Measurements from ENCODE around the gene STBD1.

The STBD1 gene

GRCh38 chr4:76311896-76312331, 5.4 kb downstream of the STBD1 start:
- H3K4me1 ChIP-seq (ENCODE audit: insufficient read depth, low read length) = no peaks in the 10 kb centered on the region
- ATAC-seq (ENCODE audit: insufficient read depth, low read depth) (no peak), DNase-seq (no peak)
- no peaks in the 10 kb centered on the region for H4K20me1 ChIP-seq (ENCODE audit: insufficient read depth, low read length)
- H3K9me3 ChIP-seq (ENCODE audit: insufficient read depth, low read length, severe bottlenecking) = no peaks in the 10 kb centered on the region
- H3K4me3 ChIP-seq (ENCODE audit: low read depth in 1 of 2, low read length in 2 of 2) = no peak overlapping the region
- no peaks in the 10 kb centered on the region for H3K27me3 ChIP-seq (ENCODE audit: insufficient read depth, low read length, poor library complexity)
- H3K4me2 ChIP-seq (ENCODE audit: insufficient read depth, low read length) = no peak overlapping the region
- H3K79me2 ChIP-seq (ENCODE audit: insufficient read depth, low read length) = no peaks in the 10 kb centered on the region
- no peak overlapping the region for H3K27ac ChIP-seq (ENCODE audit: low read length)
- H3K36me3 ChIP-seq (ENCODE audit: insufficient read depth, low read length) = no peaks in the 10 kb centered on the region
- no peak overlapping the region for H2AFZ ChIP-seq (ENCODE audit: low read depth, low read length)
- no peak for TF ChIP-seq EZH2 (IDR thresholded peaks at IDR 0.05; ENCODE audit: borderline replicate concordance, low read depth, low read length, severe bottlenecking)
- TF ChIP-seq CTCF (IDR thresholded peaks at IDR 0.05; ENCODE audit: borderline replicate concordance, extremely low read depth, low read length, poor library complexity, severe bottlenecking) = no peak
- H3K9ac ChIP-seq (ENCODE audit: low read depth, low read length) = no peak overlapping the region

- no peak for ATAC-seq (ENCODE audit: insufficient read depth, low read depth)
- no peak for TF ChIP-seq EZH2 (IDR thresholded peaks at IDR 0.05; ENCODE audit: borderline replicate concordance, low read depth, low read length, severe bottlenecking)
- no peak for TF ChIP-seq CTCF (IDR thresholded peaks at IDR 0.05; ENCODE audit: borderline replicate concordance, extremely low read depth, low read length, poor library complexity, severe bottlenecking)
Observed at GRCh38 chr4:76312457-76312856, 5.9 kb downstream of the STBD1 start.

GRCh38 chr4:76313547-76313946, 7.0 kb downstream of the STBD1 start:
- no peaks in the 10 kb centered on the region for H3K36me3 ChIP-seq (ENCODE audit: insufficient read depth, low read length)
- DNase-seq (no peak), ATAC-seq (ENCODE audit: insufficient read depth, low read depth) (no peak)
- no peak for TF ChIP-seq CTCF (IDR thresholded peaks at IDR 0.05; ENCODE audit: borderline replicate concordance, extremely low read depth, low read length, poor library complexity, severe bottlenecking)
- no peak for TF ChIP-seq EZH2 (IDR thresholded peaks at IDR 0.05; ENCODE audit: borderline replicate concordance, low read depth, low read length, severe bottlenecking)
- no peak overlapping the region for H3K27ac ChIP-seq (ENCODE audit: low read length)
- no peaks in the 10 kb centered on the region for H3K9me3 ChIP-seq (ENCODE audit: insufficient read depth, low read length, severe bottlenecking)
- no peak overlapping the region for H3K9ac ChIP-seq (ENCODE audit: low read depth, low read length)
- H3K4me1 ChIP-seq (ENCODE audit: insufficient read depth, low read length) = no peaks in the 10 kb centered on the region
- no peaks in the 10 kb centered on the region for H3K27me3 ChIP-seq (ENCODE audit: insufficient read depth, low read length, poor library complexity)
- no peak overlapping the region for H2AFZ ChIP-seq (ENCODE audit: low read depth, low read length)
- H3K4me3 ChIP-seq (ENCODE audit: low read depth in 1 of 2, low read length in 2 of 2) = no peak overlapping the region
- H4K20me1 ChIP-seq (ENCODE audit: insufficient read depth, low read length) = no peaks in the 10 kb centered on the region
- no peaks in the 10 kb centered on the region for H3K79me2 ChIP-seq (ENCODE audit: insufficient read depth, low read length)
- no peak overlapping the region for H3K4me2 ChIP-seq (ENCODE audit: insufficient read depth, low read length)

More at GRCh38 chr4:76312457-76312856, 5.9 kb downstream of the STBD1 start:
- Histone ChIP-seq H3K4me2 (ENCODE audit: insufficient read depth, low read length) (no peak overlapping the region), H3K4me1 (ENCODE audit: insufficient read depth, low read length) (no peaks in the 10 kb centered on the region), H3K79me2 (ENCODE audit: insufficient read depth, low read length) (no peaks in the 10 kb centered on the region), H3K9ac (ENCODE audit: low read depth, low read length) (no peak overlapping the region), H3K4me3 (ENCODE audit: low read depth in 1 of 2, low read length in 2 of 2) (no peak overlapping the region), H3K9me3 (ENCODE audit: insufficient read depth, low read length, severe bottlenecking) (no peaks in the 10 kb centered on the region), H3K36me3 (ENCODE audit: insufficient read depth, low read length) (no peaks in the 10 kb centered on the region), H2AFZ (ENCODE audit: low read depth, low read length) (no peak overlapping the region), H3K27me3 (ENCODE audit: insufficient read depth, low read length, poor library complexity) (no peaks in the 10 kb centered on the region), H4K20me1 (ENCODE audit: insufficient read depth, low read length) (no peaks in the 10 kb centered on the region), H3K27ac (ENCODE audit: low read length) (no peak overlapping the region)
- no peak for DNase-seq

Data from DND-41 (cell line).